OCI-M1 (cell line): ENCODE data around the gene FBXL5.

Experiments used
- DNase-seq: peaks from one replicate; lab custom pipeline; 2025; lab: John Stamatoyannopoulos, UW

FBXL5 gene

GRCh38 chr4:15676039-15676438 lies 20.9 kb upstream of the FBXL5 start:
- DNase-seq, result no peak

- peak; percentile 36 for DNase-seq
These were observed 20.2 kb upstream of the FBXL5 start for GRCh38 chr4:15675356-15675755.

- DNase-seq, result no peak
These were observed 19.8 kb upstream of the FBXL5 start for GRCh38 chr4:15674926-15675325.

- no peak for DNase-seq
These were observed 18.9 kb upstream of the FBXL5 start for GRCh38 chr4:15674046-15674445.

- no peak for DNase-seq
These were observed 18.2 kb upstream of the FBXL5 start for GRCh38 chr4:15673337-15673736.

GRCh38 chr4:15672101-15672500 lies 16.9 kb upstream of the FBXL5 start:
- no peak for DNase-seq

- no peak for DNase-seq
These were observed 15.4 kb upstream of the FBXL5 start for GRCh38 chr4:15670576-15670975.

GRCh38 chr4:15668566-15669435 lies 13.6 kb upstream of the FBXL5 start:
- no peak for DNase-seq

GRCh38 chr4:15667006-15667405 lies 11.8 kb upstream of the FBXL5 start:
- no peak for DNase-seq

GRCh38 chr4:15665753-15666365 lies 10.7 kb upstream of the FBXL5 start:
- no peak for DNase-seq

GRCh38 chr4:15659768-15660570 lies 4.8 kb upstream of the FBXL5 start:
- DNase-seq, result peak; percentile 88

GRCh38 chr4:15658781-15659180 lies 3.6 kb upstream of the FBXL5 start:
- no peak for DNase-seq

GRCh38 chr4:15658136-15658770 lies 3.1 kb upstream of the FBXL5 start:
- no peak for DNase-seq

- no peak for DNase-seq
These were observed 2.2 kb upstream of the FBXL5 start for GRCh38 chr4:15657366-15657765.

- peak; percentile 29 for DNase-seq
These were observed 897 bp upstream of the FBXL5 start for GRCh38 chr4:15656038-15656470.

GRCh38 chr4:15654593-15655222 lies 449 bp downstream of the FBXL5 start:
- peak; percentile 65 for DNase-seq

GRCh38 chr4:15653864-15654592 lies 1.1 kb downstream of the FBXL5 start:
- DNase-seq, result peak; percentile 89

- peak; percentile 69 for DNase-seq
These were observed 1.7 kb downstream of the FBXL5 start for GRCh38 chr4:15653420-15653819.

- DNase-seq, result no peak
These were observed 2.3 kb downstream of the FBXL5 start for GRCh38 chr4:15652841-15653240.

GRCh38 chr4:15652191-15652590 lies 3.0 kb downstream of the FBXL5 start:
- DNase-seq, result no peak

- DNase-seq, result peak; percentile 38
These were observed 3.5 kb downstream of the FBXL5 start for GRCh38 chr4:15651676-15652075.
